SK-N-MC (cell line): ENCODE measurements around the gene LDLRAP1.

Experiments
- DNase-seq: peaks from one replicate; pipeline ENCODE4 v3.0.0-alpha.2; 2011; ENCODE audit warnings: low read depth, low spot score
- H3K27ac ChIP-seq: fragments of 200-600 bp; sonication (generic); 2 replicates; pipeline ENCODE4 v1.5.1; 2016; ENCODE audit warnings: mixed run types
- H3K36me3 ChIP-seq: fragments of 200-600 bp; sonication (generic); 2 replicates; pipeline ENCODE4 v1.6.1; 2017; ENCODE audit warnings: antibody characterized with exemption, low read length, mixed read lengths; ENCODE audit not compliant: insufficient read depth
- H3K4me3 ChIP-seq: fragments of 200-600 bp; sonication (generic); 2 replicates; pipeline ENCODE4 v1.5.1; 2016
- H3K9ac ChIP-seq: fragments of 200-600 bp; sonication (generic); 2 replicates; pipeline ENCODE4 v1.8.0; 2017; ENCODE audit warnings: mixed run types, mixed read lengths; ENCODE audit not compliant: insufficient read length
- H3K9me3 ChIP-seq: fragments of 200-600 bp; sonication (generic); 2 replicates; pipeline ENCODE4 v1.6.1; 2017; ENCODE audit warnings: low read depth, mild to moderate bottlenecking, antibody characterized with exemption, low read length, moderate library complexity, mixed read lengths
- EZH2 ChIP-seq: fragments of 200-600 bp; sonication (generic); IDR thresholded peaks from one replicate; pipeline ENCODE4 v1.6.1; 2017; ENCODE audit warnings: antibody characterized with exemption
- FOXP2 ChIP-seq: optimal IDR thresholded peaks from 2 replicates; pipeline ENCODE3; 2011; ENCODE audit warnings: mild to moderate bottlenecking, moderate library complexity; ENCODE audit not compliant: insufficient read depth; ENCODE audit errors: extremely low read length, control extremely low read depth
- POLR2AphosphoS5 ChIP-seq: IDR thresholded peaks from 2 replicates; pipeline ENCODE4 v1.6.1; 2012; ENCODE audit warnings: mild to moderate bottlenecking, low read depth, low read length, borderline replicate concordance

LDLRAP1 gene

GRCh38 chr1:25562101-25562927, 18.9 kb downstream of the LDLRAP1 start:
- no peak for TF ChIP-seq FOXP2
- TF ChIP-seq POLR2AphosphoS5: no peak
- TF ChIP-seq EZH2: no peak
- Histone ChIP-seq H3K9me3 (no peaks in the 10 kb centered on the region), H3K9ac (no peak overlapping the region), H3K4me3 (no peak overlapping the region), H3K27ac (no peak overlapping the region), H3K36me3 (no peaks in the 10 kb centered on the region)
- DNase-seq: no peak

GRCh38 chr1:25562928-25563283, 19.5 kb downstream of the LDLRAP1 start:
- Histone ChIP-seq H3K36me3 (no peaks in the 10 kb centered on the region), H3K27ac (no peak overlapping the region), H3K9ac (no peak overlapping the region), H3K4me3 (no peak overlapping the region), H3K9me3 (no peaks in the 10 kb centered on the region)
- DNase-seq: no peak
- TF ChIP-seq POLR2AphosphoS5 (no peak), EZH2 (no peak), FOXP2 (no peak)

- H3K36me3 ChIP-seq: no peaks in the 10 kb centered on the region
- TF ChIP-seq POLR2AphosphoS5 (no peak), FOXP2 (no peak), EZH2 (no peak)
These were observed 20.2 kb downstream of the LDLRAP1 start for GRCh38 chr1:25563330-25564215.

DNA sequence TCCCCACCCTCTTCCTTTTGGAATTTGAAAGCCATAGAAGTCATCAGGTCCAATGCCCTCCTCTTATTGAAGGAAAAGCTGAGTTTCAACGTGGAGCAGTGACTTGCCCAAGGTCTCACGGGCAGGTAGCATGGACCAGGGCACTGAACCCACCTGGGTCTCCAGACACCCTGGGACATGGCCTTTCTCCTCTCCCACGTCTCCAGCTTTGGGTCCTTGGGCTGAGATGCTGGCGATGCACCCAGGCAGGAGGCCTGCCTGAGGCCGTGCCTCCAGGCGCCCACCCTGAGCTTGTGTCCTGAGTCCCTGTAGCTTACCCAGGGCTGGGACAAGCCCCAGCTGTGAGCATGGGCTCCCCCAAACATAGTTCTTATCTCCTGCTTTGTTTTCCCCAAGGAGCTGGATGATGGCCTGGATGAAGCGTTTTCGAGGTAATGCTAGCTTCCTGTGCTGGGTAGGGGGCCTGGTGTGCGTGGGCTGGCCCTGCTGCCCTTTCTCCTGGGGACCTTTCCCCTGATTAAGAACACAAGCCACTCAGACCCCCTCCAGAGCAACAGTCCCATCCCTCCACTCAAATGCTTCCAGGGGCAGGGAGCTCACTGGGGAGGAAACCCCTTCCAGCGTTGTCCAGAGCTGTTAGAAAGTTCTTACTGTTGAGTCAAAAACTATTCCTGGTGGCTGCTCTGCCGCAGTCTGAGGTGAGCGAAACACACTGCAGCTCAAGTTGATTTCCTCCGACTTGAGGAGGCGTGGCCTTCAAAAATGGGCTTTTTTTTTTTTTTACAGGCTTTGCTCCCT, 21.6 kb downstream of the LDLRAP1 start:
- Histone ChIP-seq H3K9me3 (no peaks in the 10 kb centered on the region), H3K36me3 (no peaks in the 10 kb centered on the region), H3K9ac (no peak overlapping the region), H3K4me3 (no peak overlapping the region), H3K27ac (no peak overlapping the region)
- TF ChIP-seq POLR2AphosphoS5 (no peak), EZH2 (no peak), FOXP2 (no peak)
- DNase-seq: no peak

More at GRCh38 chr1:25563330-25564215, 20.2 kb downstream of the LDLRAP1 start:
- H3K9ac ChIP-seq: no peak overlapping the region
- no peak for DNase-seq
- no peak overlapping the region for H3K27ac ChIP-seq
- H3K4me3 ChIP-seq: no peak overlapping the region
- no peaks in the 10 kb centered on the region for H3K9me3 ChIP-seq

DNA sequence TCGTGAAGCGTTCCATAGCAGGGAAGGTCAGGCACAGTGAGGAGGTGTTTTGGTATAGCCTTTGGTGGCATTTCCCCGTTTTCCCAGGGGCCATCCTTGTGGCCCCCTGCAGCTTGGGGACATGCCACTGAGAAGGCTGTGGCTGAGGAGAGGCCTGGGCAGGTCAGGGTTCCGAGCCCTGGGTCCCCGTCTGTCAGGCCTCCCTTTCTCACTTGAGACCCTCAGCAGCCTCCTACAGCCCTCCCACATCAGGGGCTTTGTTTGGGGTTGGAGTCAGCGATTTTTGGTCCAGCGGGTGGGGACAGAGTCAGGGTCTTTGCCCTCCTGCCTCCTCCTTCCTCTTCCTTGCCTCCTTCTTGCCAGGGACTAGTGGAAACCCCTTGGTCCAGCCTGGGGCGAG, 22.2 kb downstream of the LDLRAP1 start:
- H3K9ac ChIP-seq: no peak overlapping the region
- no peak for DNase-seq

DNA sequence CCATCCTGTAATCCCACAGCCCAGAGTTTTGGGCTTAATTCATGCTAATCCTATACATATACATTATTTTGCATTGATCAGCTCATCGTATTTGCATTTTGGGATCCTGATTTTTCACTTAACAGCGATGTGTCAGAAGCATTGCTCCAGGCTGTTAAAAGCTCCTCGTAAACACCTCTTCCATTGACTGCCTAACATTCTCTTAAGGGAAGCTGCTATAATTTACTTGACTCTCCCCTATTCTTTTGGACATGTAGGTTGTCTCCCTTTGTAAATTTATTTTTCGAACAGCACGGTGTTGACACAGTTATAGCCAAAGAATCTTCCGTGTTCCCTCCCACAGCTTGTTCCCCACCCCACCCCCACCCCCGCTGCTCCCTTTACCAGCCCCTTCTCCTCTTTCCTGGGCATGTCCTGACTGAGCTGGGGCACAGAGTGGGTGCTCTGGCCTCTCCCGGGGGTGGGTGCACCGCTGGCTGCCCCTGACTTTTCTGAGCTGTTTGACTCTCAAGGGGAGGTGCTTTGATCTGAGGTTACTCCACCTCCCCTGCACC, 22.8 kb downstream of the LDLRAP1 start:
- Histone ChIP-seq H3K4me3 (no peak overlapping the region), H3K36me3 (no peaks in the 10 kb centered on the region), H3K9me3 (no peaks in the 10 kb centered on the region), H3K9ac (no peak overlapping the region), H3K27ac (no peak overlapping the region)
- no peak for DNase-seq
- no peak for TF ChIP-seq FOXP2
- TF ChIP-seq EZH2: no peak
- no peak for TF ChIP-seq POLR2AphosphoS5

More for the DNA sequence above, 22.2 kb downstream of the LDLRAP1 start:
- Histone ChIP-seq H3K9me3 (no peaks in the 10 kb centered on the region), H3K27ac (no peak overlapping the region), H3K4me3 (no peak overlapping the region), H3K36me3 (no peaks in the 10 kb centered on the region)
- TF ChIP-seq POLR2AphosphoS5 (no peak), EZH2 (no peak), FOXP2 (no peak)

- no peak overlapping the region for H3K27ac ChIP-seq
- TF ChIP-seq FOXP2 (no peak), EZH2 (no peak), POLR2AphosphoS5 (no peak)
These were observed 23.4 kb downstream of the LDLRAP1 start for GRCh38 chr1:25566730-25567341.

DNA sequence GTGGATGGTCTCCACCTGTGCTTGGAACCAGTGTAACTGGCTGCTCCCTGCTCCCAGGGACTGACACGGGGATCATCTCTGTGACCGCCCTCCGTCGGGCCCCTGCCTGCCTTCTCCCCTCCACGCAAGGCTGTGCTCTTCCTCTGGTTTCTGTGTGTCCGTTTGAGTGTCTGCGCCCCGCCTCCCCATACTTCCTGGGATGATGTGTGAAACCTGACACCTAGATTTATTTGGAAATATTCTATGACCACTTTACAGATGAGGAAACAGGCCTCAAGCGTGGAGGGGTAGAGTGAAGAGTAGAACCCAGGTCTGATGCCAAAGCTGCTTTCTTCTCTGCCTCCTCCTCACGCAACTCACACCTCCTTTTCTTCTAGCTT, 24.3 kb downstream of the LDLRAP1 start:
- H3K4me3 ChIP-seq: no peak overlapping the region
- H3K27ac ChIP-seq: no peak overlapping the region
- TF ChIP-seq FOXP2: no peak
- H3K9ac ChIP-seq: no peak overlapping the region
- no peak for DNase-seq
- H3K9me3 ChIP-seq: no peaks in the 10 kb centered on the region
- H3K36me3 ChIP-seq: no peaks in the 10 kb centered on the region

More at GRCh38 chr1:25566730-25567341, 23.4 kb downstream of the LDLRAP1 start:
- H3K36me3 ChIP-seq: no peaks in the 10 kb centered on the region
- H3K9ac ChIP-seq: no peak overlapping the region
- no peak overlapping the region for H3K4me3 ChIP-seq
- no peaks in the 10 kb centered on the region for H3K9me3 ChIP-seq
- DNase-seq: no peak
